Stimulated activated CD8-positive, alpha-beta memory T cell treated with anti-CD3 and anti-CD28 coated beads, Interleukin-12 subunit alpha, Interleukin-12 subunit beta, amount 100 ng/mL, for 1 hour (primary cell): ENCODE data around the gene SCAF1.
"Not testable (repeated sequence)": the region's sequence is repeated elsewhere in the genome, so short reads cannot be mapped to it uniquely, and the experiment has no call there.

Source experiments
- DNase-seq: peaks from one replicate; pipeline ENCODE4 v3.0.0-alpha.2; 2020; ENCODE audit warnings: low read depth

The SCAF1 gene

GRCh38 chr19:49614096-49614833, 27.7 kb upstream of the SCAF1 start:
- no peak for DNase-seq

- DNase-seq = no peak
Measured at GRCh38 chr19:49615861-49616260, 26.1 kb upstream of the SCAF1 start.

- no peak for DNase-seq
Measured at GRCh38 chr19:49616532-49616931, 25.5 kb upstream of the SCAF1 start.

- no peak for DNase-seq
Measured at GRCh38 chr19:49616945-49617344, 25.1 kb upstream of the SCAF1 start.

GRCh38 chr19:49617860-49618259, 24.1 kb upstream of the SCAF1 start:
- DNase-seq = not testable (repeated sequence)

GRCh38 chr19:49624967-49625910, 16.8 kb upstream of the SCAF1 start:
- no peak for DNase-seq

- DNase-seq = no peak
Measured at GRCh38 chr19:49626226-49626625, 15.8 kb upstream of the SCAF1 start.

GRCh38 chr19:49629659-49630058, 12.3 kb upstream of the SCAF1 start:
- DNase-seq = no peak

- no peak for DNase-seq
Measured at GRCh38 chr19:49631014-49631588, 10.9 kb upstream of the SCAF1 start.

GRCh38 chr19:49631610-49632192, 10.3 kb upstream of the SCAF1 start:
- no peak for DNase-seq

GRCh38 chr19:49632576-49632975, 9.4 kb upstream of the SCAF1 start:
- DNase-seq = no peak

GRCh38 chr19:49633273-49633672, 8.7 kb upstream of the SCAF1 start:
- not testable (repeated sequence) for DNase-seq

GRCh38 chr19:49635530-49636232, 6.3 kb upstream of the SCAF1 start:
- DNase-seq = no peak

GRCh38 chr19:49636233-49636932, 5.6 kb upstream of the SCAF1 start:
- DNase-seq = no peak

GRCh38 chr19:49637821-49638738, 3.9 kb upstream of the SCAF1 start:
- no peak for DNase-seq

GRCh38 chr19:49639401-49640112, 2.5 kb upstream of the SCAF1 start:
- DNase-seq = no peak

GRCh38 chr19:49640113-49640898, 1.7 kb upstream of the SCAF1 start, which contains the start of gene RRAS:
RRAS (minus strand) TSS chr19:49640143; CDS start chr19:49640098, 45 bp downstream.
- DNase-seq = peak; percentile 100

GRCh38 chr19:49642492-49643035, 555 bp downstream of the SCAF1 start:
- DNase-seq = no peak
